ENCODE results near the gene CMTM8. TPM values are rescaled to one million over a fixed set of nuclear protein-coding genes. Genes with fewer than 3 reads are reported as not detected.

The CMTM8 gene
- total and polyA plus RNA-seq, 10 of the 15 experiments (the other 5 are each of a cell fraction or from before 2014, with no cell fraction given) = 0.11 to 0.23 TPM; not detected in 8

- Histone ChIP-seq H3K36me3 (ENCODE audit: control insufficient read depth in 2 of 2, insufficient read depth in 2 of 2, low read length in 1 of 2) (no peaks in the 10 kb centered on the region), H3K4me2 (ENCODE audit: control insufficient read depth, insufficient read depth) (no peak overlapping the region), H3K27ac (ENCODE audit: control insufficient read depth, insufficient read depth) (no peak overlapping the region), H3K4me1 (ENCODE audit: control insufficient read depth, insufficient read depth, low read length) (peaks cover 4% of the 10 kb centered on the region), H2AFZ (ENCODE audit: control insufficient read depth, low read depth, low read length) (no peak overlapping the region), H3K9ac (ENCODE audit: control insufficient read depth, insufficient read depth, low read length) (no peak overlapping the region), H4K20me1 (ENCODE audit: control insufficient read depth, insufficient read depth) (no peaks in the 10 kb centered on the region), H3K27me3 (replicated peaks in 1 of 2; ENCODE audit: control insufficient read depth in 2 of 2, insufficient read depth in 2 of 2, low read length in 1 of 2) (peaks cover 0 to 3% of the 10 kb centered on the region in 2 experiments; a peak in 2 of 4 replicates), H3K9me3 (replicated peaks; ENCODE audit: control insufficient read depth, insufficient read depth, low read length) (no peaks in the 10 kb centered on the region), H3K79me2 (ENCODE audit: control insufficient read depth, insufficient read depth, low read length) (no peaks in the 10 kb centered on the region), H3K4me3 (no peak overlapping the region)
- ATAC-seq = no peak
- TF ChIP-seq HDAC2 (IDR thresholded peaks at IDR 0.05) = no peak
- TF ChIP-seq BCLAF1 (IDR thresholded peaks at IDR 0.05) = no peak
- no peak for TF ChIP-seq YBX1 (IDR thresholded peaks at IDR 0.05)
- no peak for TF ChIP-seq TAF1 (IDR thresholded peaks at IDR 0.05; ENCODE audit: borderline replicate concordance, low read depth, low read length)
- no peak for TF ChIP-seq HCFC1 (IDR thresholded peaks at IDR 0.05; ENCODE audit: low read length)
- intact Hi-C loops (cut with micrococcal nuclease; ENCODE audit: unreplicated experiment) (no loop called here), in situ Hi-C loops (cut with MboI) (no loop called here)
- no peak for DNase-seq (ENCODE audit: low read depth, low spot score)
- SMC1A ChIA-PET (ENCODE audit: uncharacterized antibody, unreplicated experiment) = interaction anchor here (1.0 to 1.5 kb wide), 2 partner anchors 13 to 14 kb away, joined by 3 to 5 read pairs; no protein-coding TSS in a partner anchor
- FAIRE-seq = no peak
- POLR2A ChIA-PET = no interaction called here
- CTCF ChIA-PET = interaction anchor here (1.2 to 2.1 kb wide), 5 partner anchors 14 to 266 kb away, joined by 3 to 8 read pairs (median 4); no protein-coding TSS in a partner anchor
- 56% methylated on average over 15 of the region's 15 CpGs for WGBS (ENCODE audit: insufficient coverage, insufficient replicate concordance, low lambda C conversion rate, missing lambda C conversion rate)
- no TSS peak for BruUV-seq (replicated peaks)
- RAD21 ChIA-PET (ENCODE audit: unreplicated experiment) = interaction anchor here (0.9 kb wide), 1 partner anchor 63 kb away, joined by 4 read pairs; no protein-coding TSS in a partner anchor
Observed at GRCh38 chr3:32310918-32311839, 72.7 kb downstream of the CMTM8 start.
